ENCODE measurements around the gene FTCDNL1.

The FTCDNL1 gene

GRCh38 chr2:199811346-199811745, 39.6 kb downstream of the FTCDNL1 start:
- no peak overlapping the region for H3K27ac ChIP-seq
- TF ChIP-seq, protein P1, sequence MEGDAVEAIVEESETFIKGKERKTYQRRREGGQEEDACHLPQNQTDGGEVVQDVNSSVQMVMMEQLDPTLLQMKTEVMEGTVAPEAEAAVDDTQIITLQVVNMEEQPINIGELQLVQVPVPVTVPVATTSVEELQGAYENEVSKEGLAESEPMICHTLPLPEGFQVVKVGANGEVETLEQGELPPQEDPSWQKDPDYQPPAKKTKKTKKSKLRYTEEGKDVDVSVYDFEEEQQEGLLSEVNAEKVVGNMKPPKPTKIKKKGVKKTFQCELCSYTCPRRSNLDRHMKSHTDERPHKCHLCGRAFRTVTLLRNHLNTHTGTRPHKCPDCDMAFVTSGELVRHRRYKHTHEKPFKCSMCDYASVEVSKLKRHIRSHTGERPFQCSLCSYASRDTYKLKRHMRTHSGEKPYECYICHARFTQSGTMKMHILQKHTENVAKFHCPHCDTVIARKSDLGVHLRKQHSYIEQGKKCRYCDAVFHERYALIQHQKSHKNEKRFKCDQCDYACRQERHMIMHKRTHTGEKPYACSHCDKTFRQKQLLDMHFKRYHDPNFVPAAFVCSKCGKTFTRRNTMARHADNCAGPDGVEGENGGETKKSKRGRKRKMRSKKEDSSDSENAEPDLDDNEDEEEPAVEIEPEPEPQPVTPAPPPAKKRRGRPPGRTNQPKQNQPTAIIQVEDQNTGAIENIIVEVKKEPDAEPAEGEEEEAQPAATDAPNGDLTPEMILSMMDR (IDR thresholded peaks at IDR 0.05): no peak
- H3K4me3 ChIP-seq: no peak overlapping the region
- no peak for DNase-seq (ENCODE audit: low spot score)

GRCh38 chr2:199810422-199811171, 40.4 kb downstream of the FTCDNL1 start:
- DNase-seq (ENCODE audit: low spot score): no peak
- Histone ChIP-seq H3K4me3 (no peak overlapping the region), H3K27ac (no peak overlapping the region)
- TF ChIP-seq, protein P1 (IDR thresholded peaks at IDR 0.05): no peak

DNA sequence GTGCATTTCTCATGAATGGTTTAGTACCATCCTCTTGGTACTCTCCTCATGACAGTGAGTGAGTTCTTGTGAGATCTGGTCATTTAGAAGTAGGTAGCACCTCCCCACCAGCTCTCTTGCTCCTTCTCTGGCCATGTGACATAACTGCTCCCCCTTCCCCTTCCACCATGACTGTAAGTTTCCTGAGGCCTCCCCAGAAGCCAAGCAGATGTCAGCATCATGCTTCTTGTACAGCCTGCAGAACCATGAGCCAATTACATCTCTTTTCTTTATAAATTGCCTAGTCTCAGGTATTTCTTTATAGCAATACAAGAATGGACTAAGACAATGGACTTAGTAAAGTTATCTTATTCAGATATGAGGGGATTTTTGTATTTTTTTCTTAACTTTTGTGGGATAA, 43.0 kb downstream of the FTCDNL1 start:
- TF ChIP-seq, protein P1 (IDR thresholded peaks at IDR 0.05): no peak
- Histone ChIP-seq H3K27ac (no peak overlapping the region), H3K4me3 (no peak overlapping the region)
- DNase-seq (ENCODE audit: low spot score): no peak

DNA sequence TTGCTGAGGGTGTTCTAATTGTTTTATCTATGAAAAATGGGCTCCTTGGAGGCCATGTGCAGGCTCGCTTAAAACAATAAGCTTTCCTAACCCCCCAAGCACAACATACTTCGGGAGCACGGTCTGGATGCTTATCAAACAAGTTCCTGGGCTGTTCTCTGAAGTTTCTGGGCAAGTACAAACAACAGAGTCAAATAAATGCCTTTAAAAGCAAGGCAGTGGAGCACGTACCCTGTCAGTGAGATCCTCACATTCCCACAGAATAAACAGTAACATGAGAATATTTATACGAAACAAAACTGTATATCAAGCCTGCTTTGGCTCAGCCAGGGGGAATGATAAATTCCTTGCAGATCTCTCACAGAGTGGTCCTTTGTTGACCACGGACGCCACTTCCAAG, 44.8 kb downstream of the FTCDNL1 start:
- TF ChIP-seq, protein P1 (IDR thresholded peaks at IDR 0.05): no peak
- no peak overlapping the region for H3K4me3 ChIP-seq
- no peak overlapping the region for H3K27ac ChIP-seq
- DNase-seq (ENCODE audit: low spot score): no peak

GRCh38 chr2:199804831-199805230, 46.2 kb downstream of the FTCDNL1 start:
- H3K27ac ChIP-seq: no peak overlapping the region
- TF ChIP-seq, protein P1 (IDR thresholded peaks at IDR 0.05): no peak
- no peak for DNase-seq (ENCODE audit: low spot score)
- no peak overlapping the region for H3K4me3 ChIP-seq

DNA sequence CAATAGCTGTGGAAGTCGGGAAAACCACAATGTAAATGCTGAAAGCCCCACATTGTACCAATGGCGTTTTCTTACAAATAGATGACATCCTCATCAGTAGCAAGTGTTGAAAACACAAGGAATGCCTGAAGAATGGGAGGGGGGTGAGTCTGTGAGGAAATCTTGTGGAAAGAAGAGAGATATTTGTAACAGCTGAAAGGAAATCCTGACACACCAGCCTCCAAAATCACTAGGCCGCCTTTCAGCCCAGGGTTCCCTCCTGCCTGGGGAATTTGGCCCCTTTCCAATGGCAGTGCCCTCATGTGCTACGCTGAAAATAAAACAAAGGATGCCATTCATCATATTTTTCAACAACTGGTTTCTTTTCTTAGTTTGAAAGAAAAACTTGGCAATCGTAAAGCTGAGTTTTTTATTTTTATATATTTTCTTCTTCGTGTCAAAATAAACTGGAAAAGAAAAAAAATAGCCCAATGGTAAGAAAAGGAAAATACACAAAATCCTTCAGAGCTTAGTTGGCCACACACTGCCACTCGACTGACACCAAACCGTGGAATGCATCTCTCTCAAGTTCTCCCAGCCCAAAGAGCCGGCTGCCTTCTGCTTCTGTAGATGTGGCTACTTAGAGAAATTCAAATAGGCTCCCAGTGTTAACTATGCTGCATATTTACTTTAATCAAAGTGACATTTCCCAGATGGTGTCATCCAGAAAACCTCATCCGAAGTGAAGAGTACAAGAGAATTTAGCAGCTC, 52.0 kb downstream of the FTCDNL1 start:
- Histone ChIP-seq H3K27ac (no peak overlapping the region), H3K4me3 (no peak overlapping the region)
- TF ChIP-seq, protein P1 (IDR thresholded peaks at IDR 0.05): no peak
- no peak for DNase-seq (ENCODE audit: low spot score)
